ENCODE measurements around the gene MN1.

Gene MN1

GRCh38 chr22:27760474-27760873 lies 41.1 kb downstream of the MN1 start:
- TF ChIP-seq, protein P1, sequence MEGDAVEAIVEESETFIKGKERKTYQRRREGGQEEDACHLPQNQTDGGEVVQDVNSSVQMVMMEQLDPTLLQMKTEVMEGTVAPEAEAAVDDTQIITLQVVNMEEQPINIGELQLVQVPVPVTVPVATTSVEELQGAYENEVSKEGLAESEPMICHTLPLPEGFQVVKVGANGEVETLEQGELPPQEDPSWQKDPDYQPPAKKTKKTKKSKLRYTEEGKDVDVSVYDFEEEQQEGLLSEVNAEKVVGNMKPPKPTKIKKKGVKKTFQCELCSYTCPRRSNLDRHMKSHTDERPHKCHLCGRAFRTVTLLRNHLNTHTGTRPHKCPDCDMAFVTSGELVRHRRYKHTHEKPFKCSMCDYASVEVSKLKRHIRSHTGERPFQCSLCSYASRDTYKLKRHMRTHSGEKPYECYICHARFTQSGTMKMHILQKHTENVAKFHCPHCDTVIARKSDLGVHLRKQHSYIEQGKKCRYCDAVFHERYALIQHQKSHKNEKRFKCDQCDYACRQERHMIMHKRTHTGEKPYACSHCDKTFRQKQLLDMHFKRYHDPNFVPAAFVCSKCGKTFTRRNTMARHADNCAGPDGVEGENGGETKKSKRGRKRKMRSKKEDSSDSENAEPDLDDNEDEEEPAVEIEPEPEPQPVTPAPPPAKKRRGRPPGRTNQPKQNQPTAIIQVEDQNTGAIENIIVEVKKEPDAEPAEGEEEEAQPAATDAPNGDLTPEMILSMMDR (IDR thresholded peaks at IDR 0.05; ENCODE audit: low read depth, low read length, missing control alignments), result no peak
- no peak for DNase-seq (ENCODE audit: low read depth)
- H3K4me3 ChIP-seq (ENCODE audit: low read depth, low read length), result no peak overlapping the region

DNA sequence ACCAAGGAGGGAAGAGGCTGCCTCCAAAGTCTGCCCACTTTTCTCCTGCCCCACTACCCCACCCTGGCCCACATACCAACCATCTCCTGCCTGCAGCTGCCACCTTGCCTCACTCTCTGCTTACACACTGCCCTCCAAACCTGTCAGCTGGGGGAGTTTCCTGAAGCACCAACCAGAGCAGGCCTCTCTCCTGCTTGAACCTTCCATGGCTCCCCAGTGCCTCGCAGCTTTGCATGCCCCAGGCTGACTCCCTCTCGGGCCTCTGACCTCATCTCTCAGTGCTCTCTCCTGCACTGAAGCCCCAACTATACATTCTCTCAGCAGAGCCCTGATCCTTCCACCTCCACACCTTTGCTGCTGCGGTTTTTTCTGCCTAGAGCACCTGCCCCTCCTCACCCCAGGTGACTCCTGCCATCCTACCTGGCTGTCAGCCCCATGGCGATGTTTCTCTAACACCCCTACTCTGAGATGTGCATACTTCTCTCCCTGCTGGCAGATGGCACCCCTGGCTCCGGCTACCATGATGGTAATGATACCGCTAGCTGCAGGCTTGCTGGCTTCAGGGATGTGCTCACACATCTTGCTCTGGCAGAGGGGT lies 43.5 kb downstream of the MN1 start:
- H3K4me3 ChIP-seq (ENCODE audit: low read depth, low read length), result no peak overlapping the region
- DNase-seq (ENCODE audit: low read depth), result no peak
- TF ChIP-seq, protein P1 (IDR thresholded peaks at IDR 0.05; ENCODE audit: low read depth, low read length, missing control alignments), result no peak

DNA sequence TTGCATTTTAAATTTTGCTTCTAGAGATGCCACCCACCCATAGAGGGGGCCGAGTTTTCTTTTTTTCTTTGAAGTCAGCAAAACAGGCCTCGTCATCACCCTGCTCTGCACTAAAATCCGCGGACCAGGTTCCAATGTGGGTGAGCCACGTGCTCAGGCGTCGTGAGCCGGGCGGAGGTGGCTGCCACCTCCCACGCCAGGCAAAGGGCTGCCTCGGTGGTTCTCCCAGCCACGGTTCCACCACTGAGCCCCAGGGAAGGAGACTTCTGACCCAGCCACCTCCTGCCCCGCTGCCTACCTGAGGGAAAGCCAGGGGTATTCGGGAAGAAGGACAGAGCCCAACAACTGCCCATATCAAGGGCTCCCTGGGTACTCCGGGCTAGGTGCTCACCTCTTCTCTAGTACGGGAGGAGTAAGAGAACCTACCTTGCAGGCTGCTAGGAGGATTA lies 45.3 kb downstream of the MN1 start:
- no peak for DNase-seq (ENCODE audit: low read depth)
- H3K4me3 ChIP-seq (ENCODE audit: low read depth, low read length), result no peak overlapping the region
- TF ChIP-seq, protein P1 (IDR thresholded peaks at IDR 0.05; ENCODE audit: low read depth, low read length, missing control alignments), result no peak

DNA sequence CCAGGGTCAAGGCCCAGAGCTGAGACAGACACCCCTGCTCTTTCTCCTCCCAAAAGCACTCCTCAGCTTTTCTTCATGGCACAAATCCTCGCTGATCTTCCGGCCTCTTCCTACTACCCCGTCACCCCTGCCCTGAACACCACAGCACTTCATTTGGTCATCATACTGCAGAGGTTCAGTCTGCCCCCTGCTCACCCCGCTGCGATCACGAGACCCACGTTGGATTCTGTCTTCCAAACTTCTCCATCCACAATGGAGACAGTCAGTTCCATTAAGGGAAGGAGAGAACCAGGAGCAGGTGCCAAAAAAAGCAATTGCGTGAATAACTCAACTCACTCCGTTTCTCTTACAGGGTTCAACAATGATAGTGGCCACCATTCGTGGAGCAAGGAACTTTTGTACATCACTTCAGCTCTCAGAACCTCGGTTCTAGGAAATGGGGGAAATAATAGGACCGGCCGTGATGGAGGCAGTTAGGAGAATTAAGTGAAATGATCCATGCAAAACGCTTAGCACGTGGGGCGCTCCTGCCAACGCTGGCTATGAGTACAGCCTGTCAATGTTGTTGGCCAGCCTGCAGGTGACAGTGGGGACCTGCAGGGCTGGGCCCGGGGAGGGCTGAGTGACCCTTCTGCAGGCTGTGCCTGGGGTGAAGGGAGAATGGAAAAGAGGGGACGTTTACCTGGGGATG lies 45.9 kb downstream of the MN1 start:
- no peak for DNase-seq (ENCODE audit: low read depth)
- TF ChIP-seq, protein P1 (IDR thresholded peaks at IDR 0.05; ENCODE audit: low read depth, low read length, missing control alignments), result no peak
- no peak overlapping the region for H3K4me3 ChIP-seq (ENCODE audit: low read depth, low read length)

DNA sequence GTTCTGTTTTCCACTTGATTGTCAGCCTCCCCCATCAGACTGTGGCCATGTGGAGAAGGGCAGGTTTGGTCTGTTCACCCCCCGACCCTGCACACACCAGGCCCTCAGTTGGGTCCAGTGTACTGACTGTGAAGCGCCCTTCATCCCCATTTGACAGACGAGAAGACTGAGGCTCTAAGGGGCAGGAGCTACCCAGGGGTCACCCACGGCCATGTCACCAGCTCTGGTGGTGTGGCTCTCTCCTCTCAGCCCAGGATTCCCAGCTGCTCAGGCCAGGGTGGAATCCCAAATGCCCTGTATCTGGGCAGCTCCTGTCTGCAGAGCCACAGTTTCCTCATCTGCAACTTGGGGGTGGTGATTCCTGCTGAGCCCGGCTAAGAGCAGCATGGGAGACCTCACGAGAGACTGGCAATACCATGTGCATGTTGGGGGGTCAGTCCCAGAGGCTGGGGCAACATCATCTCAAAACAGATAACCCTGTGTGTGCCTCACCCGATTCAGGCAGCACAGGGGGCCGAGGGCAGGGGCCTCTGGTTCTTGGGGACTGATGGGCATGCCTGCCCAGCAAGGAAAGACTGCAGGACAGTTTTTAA lies 46.6 kb downstream of the MN1 start:
- H3K4me3 ChIP-seq (ENCODE audit: low read depth, low read length), result no peak overlapping the region
- no peak for DNase-seq (ENCODE audit: low read depth)
- TF ChIP-seq, protein P1 (IDR thresholded peaks at IDR 0.05; ENCODE audit: low read depth, low read length, missing control alignments), result no peak

DNA sequence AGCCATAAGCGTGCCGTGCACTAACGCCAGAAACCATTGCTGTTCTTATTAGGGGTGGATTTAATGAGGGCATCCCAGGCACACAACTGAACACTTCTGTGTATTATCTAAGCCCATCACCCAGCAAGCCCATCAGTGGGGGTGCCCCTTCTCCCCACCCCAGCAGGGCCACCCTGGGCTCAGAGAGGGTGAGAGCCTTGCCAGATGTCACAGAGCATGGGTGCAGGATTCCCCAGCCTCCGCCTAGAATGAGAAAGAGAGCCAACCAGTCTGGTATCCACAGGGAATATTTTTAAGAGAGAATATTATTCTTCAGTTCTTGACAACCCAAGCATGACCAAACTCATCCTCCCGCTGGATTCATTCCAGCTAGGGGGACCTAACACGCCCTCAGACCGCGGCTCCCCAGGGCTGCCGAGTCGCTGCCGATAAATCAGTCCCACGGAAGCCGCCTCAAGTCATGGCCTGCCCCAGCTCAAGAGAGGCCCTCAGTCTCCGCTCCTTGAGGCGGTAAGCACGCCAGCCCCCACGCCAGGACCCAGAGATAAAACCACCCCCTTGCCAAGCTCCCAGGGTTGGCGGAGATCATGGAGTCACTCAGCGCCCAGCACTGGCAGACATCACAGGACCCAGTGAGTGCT lies 47.2 kb downstream of the MN1 start:
- TF ChIP-seq, protein P1 (IDR thresholded peaks at IDR 0.05; ENCODE audit: low read depth, low read length, missing control alignments), result no peak
- DNase-seq (ENCODE audit: low read depth), result no peak
- H3K4me3 ChIP-seq (ENCODE audit: low read depth, low read length), result no peak overlapping the region

All from GM12864 (cell line).